Neural cell (in vitro differentiated cells): Measurements from ENCODE around the gene SLFN12L.

ENCODE experiments used
- EZH2 ChIP-seq: fragments of 200-600, 300-800 bp; shearing (Covaris generic), sonication (generic); IDR thresholded peaks from 2 replicates; pipeline ENCODE4 v1.6.1; 2014; ENCODE audit warnings: antibody characterized with exemption, low read length, borderline replicate concordance, mild to moderate bottlenecking; ENCODE audit not compliant: insufficient read depth, poor library complexity, severe bottlenecking
- MXI1 ChIP-seq: fragments of 450-650 bp; conservative IDR thresholded peaks from 2 replicates; pipeline ENCODE4 v1.6.1; 2014; ENCODE audit warnings: antibody characterized with exemption, mild to moderate bottlenecking; ENCODE audit not compliant: poor library complexity, severe bottlenecking
- POLR2AphosphoS5 ChIP-seq: IDR thresholded peaks from 2 replicates; pipeline ENCODE4 v1.6.1; 2012
- RAD21 ChIP-seq: fragments of 450-650 bp; conservative IDR thresholded peaks from 2 replicates; pipeline ENCODE4 v1.6.1; 2014; ENCODE audit warnings: antibody characterized with exemption, mild to moderate bottlenecking, moderate library complexity
- TAF1 ChIP-seq: IDR thresholded peaks from 2 replicates; pipeline ENCODE4 v1.6.1; 2012; ENCODE audit warnings: low read depth
- TF ChIP-seq, protein P1 (sequence below): fragments of 450-650 bp; IDR thresholded peaks from 2 replicates; pipeline ENCODE4 v1.5.1; 2014; ENCODE audit warnings: antibody characterized with exemption, mild to moderate bottlenecking, moderate library complexity; ENCODE audit not compliant: poor library complexity, severe bottlenecking
- TF ChIP-seq, protein P2 (sequence below): IDR thresholded peaks from 2 replicates; pipeline ENCODE4 v1.6.1; 2012; ENCODE audit warnings: borderline replicate concordance

GRCh38 chr17:35479271-35479670, 58.2 kb downstream of the SLFN12L start:
- TF ChIP-seq, protein P1, sequence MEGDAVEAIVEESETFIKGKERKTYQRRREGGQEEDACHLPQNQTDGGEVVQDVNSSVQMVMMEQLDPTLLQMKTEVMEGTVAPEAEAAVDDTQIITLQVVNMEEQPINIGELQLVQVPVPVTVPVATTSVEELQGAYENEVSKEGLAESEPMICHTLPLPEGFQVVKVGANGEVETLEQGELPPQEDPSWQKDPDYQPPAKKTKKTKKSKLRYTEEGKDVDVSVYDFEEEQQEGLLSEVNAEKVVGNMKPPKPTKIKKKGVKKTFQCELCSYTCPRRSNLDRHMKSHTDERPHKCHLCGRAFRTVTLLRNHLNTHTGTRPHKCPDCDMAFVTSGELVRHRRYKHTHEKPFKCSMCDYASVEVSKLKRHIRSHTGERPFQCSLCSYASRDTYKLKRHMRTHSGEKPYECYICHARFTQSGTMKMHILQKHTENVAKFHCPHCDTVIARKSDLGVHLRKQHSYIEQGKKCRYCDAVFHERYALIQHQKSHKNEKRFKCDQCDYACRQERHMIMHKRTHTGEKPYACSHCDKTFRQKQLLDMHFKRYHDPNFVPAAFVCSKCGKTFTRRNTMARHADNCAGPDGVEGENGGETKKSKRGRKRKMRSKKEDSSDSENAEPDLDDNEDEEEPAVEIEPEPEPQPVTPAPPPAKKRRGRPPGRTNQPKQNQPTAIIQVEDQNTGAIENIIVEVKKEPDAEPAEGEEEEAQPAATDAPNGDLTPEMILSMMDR: no peak
- TF ChIP-seq RAD21 (no peak), EZH2 (no peak), MXI1 (no peak), TAF1 (no peak), POLR2AphosphoS5 (no peak)
- TF ChIP-seq, protein P2, sequence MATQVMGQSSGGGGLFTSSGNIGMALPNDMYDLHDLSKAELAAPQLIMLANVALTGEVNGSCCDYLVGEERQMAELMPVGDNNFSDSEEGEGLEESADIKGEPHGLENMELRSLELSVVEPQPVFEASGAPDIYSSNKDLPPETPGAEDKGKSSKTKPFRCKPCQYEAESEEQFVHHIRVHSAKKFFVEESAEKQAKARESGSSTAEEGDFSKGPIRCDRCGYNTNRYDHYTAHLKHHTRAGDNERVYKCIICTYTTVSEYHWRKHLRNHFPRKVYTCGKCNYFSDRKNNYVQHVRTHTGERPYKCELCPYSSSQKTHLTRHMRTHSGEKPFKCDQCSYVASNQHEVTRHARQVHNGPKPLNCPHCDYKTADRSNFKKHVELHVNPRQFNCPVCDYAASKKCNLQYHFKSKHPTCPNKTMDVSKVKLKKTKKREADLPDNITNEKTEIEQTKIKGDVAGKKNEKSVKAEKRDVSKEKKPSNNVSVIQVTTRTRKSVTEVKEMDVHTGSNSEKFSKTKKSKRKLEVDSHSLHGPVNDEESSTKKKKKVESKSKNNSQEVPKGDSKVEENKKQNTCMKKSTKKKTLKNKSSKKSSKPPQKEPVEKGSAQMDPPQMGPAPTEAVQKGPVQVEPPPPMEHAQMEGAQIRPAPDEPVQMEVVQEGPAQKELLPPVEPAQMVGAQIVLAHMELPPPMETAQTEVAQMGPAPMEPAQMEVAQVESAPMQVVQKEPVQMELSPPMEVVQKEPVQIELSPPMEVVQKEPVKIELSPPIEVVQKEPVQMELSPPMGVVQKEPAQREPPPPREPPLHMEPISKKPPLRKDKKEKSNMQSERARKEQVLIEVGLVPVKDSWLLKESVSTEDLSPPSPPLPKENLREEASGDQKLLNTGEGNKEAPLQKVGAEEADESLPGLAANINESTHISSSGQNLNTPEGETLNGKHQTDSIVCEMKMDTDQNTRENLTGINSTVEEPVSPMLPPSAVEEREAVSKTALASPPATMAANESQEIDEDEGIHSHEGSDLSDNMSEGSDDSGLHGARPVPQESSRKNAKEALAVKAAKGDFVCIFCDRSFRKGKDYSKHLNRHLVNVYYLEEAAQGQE: no peak
